B cell (primary cell): ENCODE measurements around the gene ELFN2. TPM values are rescaled to one million over a fixed set of nuclear protein-coding genes. Genes with fewer than 3 reads are reported as not detected.

ENCODE experiments used
- ATAC-seq: fragments of 200-7000 bp; cut with Tn5 transposase; one replicate; pipeline ENCODE4 v1.10.0; 2021; ENCODE audit warnings: low read depth, mild to moderate bottlenecking, moderate number of reproducible peaks, moderate library complexity
- CTCF ChIA-PET: fragments of 350-600 bp; sonication (Branson Sonifier 250); formaldehyde crosslinking; loops from one replicate; lab custom pipeline; 2021; ENCODE audit warnings: antibody characterized with exemption, inconsistent platforms; lab: Charles Lee
- POLR2A ChIA-PET: fragments of 350-600 bp; sonication (Branson Sonifier 250); formaldehyde crosslinking; loops from one replicate; lab custom pipeline; 2021; ENCODE audit warnings: antibody characterized with exemption; lab: Charles Lee
- DNase-seq: peaks from one replicate; pipeline ENCODE4 v3.0.0; 2013
- H2AFZ ChIP-seq: 2 replicates; pipeline ENCODE4 v1.6.1; 2012; ENCODE audit warnings: mild to moderate bottlenecking, low read depth, low read length; ENCODE audit not compliant: insufficient read depth, poor library complexity, severe bottlenecking
- H3K27ac ChIP-seq, 2 donors: 1 replicate in 1 of 2; 2 replicates in 1 of 2; pipeline ENCODE4 v1.5.1; 2012 to 2013; ENCODE audit warnings: low read length in 2 of 2, mild to moderate bottlenecking in 2 of 2, moderate library complexity in 1 of 2
- H3K27me3 ChIP-seq, 4 experiments: fragments of 200-600 bp in 1 of 4; sonication (generic) in 1 of 4; replicated peaks in 1 of 4; 1 replicate in 2 of 4; 2 replicates in 2 of 4; pipeline versions ENCODE4 v1.6.1 to v1.7.0; 2013 to 2016; ENCODE audit warnings: low read length in 3 of 4, mild to moderate bottlenecking in 2 of 4, mixed read lengths in 1 of 4, moderate library complexity in 1 of 4; ENCODE audit not compliant: insufficient read depth in 4 of 4, control insufficient read depth in 3 of 4; ENCODE audit errors: control extremely low read depth in 1 of 4
- H3K36me3 ChIP-seq, 2 experiments: replicated peaks in 1 of 2; 1 replicate in 1 of 2; 2 replicates in 1 of 2; pipeline versions ENCODE4 v1.6.1 to v1.7.1; 2013; ENCODE audit warnings: low read length in 1 of 2; ENCODE audit not compliant: insufficient read depth in 2 of 2, control insufficient read depth in 1 of 2; ENCODE audit errors: control extremely low read depth in 1 of 2, extremely low read depth in 1 of 2
- H3K4me1 ChIP-seq, 2 donors: fragments of 200-600 bp in 1 of 2; sonication (generic) in 1 of 2; 1 replicate in 1 of 2; 2 replicates in 1 of 2; pipeline versions ENCODE4 v1.5.1 to v1.6.1; 2013 to 2017; ENCODE audit warnings: low read length in 2 of 2; ENCODE audit not compliant: control insufficient read depth in 2 of 2, insufficient read depth in 2 of 2
- H3K4me2 ChIP-seq: replicated peaks from 2 replicates; pipeline ENCODE3; 2012; ENCODE audit warnings: mild to moderate bottlenecking, low read depth, low read length; ENCODE audit not compliant: poor library complexity, severe bottlenecking
- H3K4me3 ChIP-seq, 5 experiments: fragments of 200-600 bp in 1 of 5; sonication (generic) in 1 of 5; 1 replicate in 3 of 5; 2 replicates in 2 of 5; pipeline versions ENCODE4 v1.5.1 to v1.7.0; 2011 to 2016; ENCODE audit warnings: low read length in 4 of 5, mild to moderate bottlenecking in 4 of 5, low read depth in 2 of 5, control low read depth in 1 of 5, moderate library complexity in 1 of 5; ENCODE audit not compliant: insufficient read depth in 1 of 5; ENCODE audit errors: control extremely low read depth in 1 of 5, extremely low read depth in 1 of 5
- H3K79me2 ChIP-seq: fragments of 200-600 bp; sonication (generic); one replicate; pipeline ENCODE4 v1.6.0; 2016; ENCODE audit warnings: low read length; ENCODE audit not compliant: control insufficient read depth, insufficient read depth
- H3K9ac ChIP-seq: fragments of 200-600 bp; sonication (generic); 2 replicates; pipeline ENCODE4 v1.6.1; 2017; ENCODE audit warnings: mild to moderate bottlenecking, low read length, moderate library complexity
- H3K9me3 ChIP-seq, 3 donors: one replicate each; pipeline versions ENCODE4 v1.6.1 to v1.7.1; 2013; ENCODE audit warnings: low read length in 2 of 3; ENCODE audit not compliant: control insufficient read depth in 2 of 3, insufficient read depth in 1 of 3; ENCODE audit errors: control extremely low read depth in 1 of 3
- H4K20me1 ChIP-seq: 2 replicates; pipeline ENCODE4 v1.6.0; 2012; ENCODE audit warnings: mild to moderate bottlenecking, low read length; ENCODE audit not compliant: insufficient read depth, control insufficient read depth, poor library complexity, severe bottlenecking
- H3K27ac Mint-ChIP-seq: one replicate; pipeline ENCODE4 v1.8.0; 2021; ENCODE audit warnings: mixed read lengths
- H3K27me3 Mint-ChIP-seq: one replicate; pipeline ENCODE4 v1.8.0; 2021; ENCODE audit warnings: mixed read lengths
- H3K4me1 Mint-ChIP-seq: one replicate; pipeline ENCODE4 v1.8.0; 2021; ENCODE audit warnings: mixed read lengths
- H3K4me3 Mint-ChIP-seq: one replicate; pipeline ENCODE4 v1.8.0; 2021; ENCODE audit warnings: mixed read lengths
- H3K9me3 Mint-ChIP-seq: one replicate; pipeline ENCODE4 v1.8.0; 2022; ENCODE audit warnings: mixed read lengths; ENCODE audit not compliant: insufficient read depth
- EZH2 ChIP-seq: IDR thresholded peaks from 2 replicates; pipeline ENCODE4 v1.6.1; 2012; ENCODE audit warnings: borderline replicate concordance, low read depth, mild to moderate bottlenecking, moderate library complexity, low read length; ENCODE audit not compliant: insufficient read depth, poor library complexity, severe bottlenecking
- WGBS: methylation state at CpG from one replicate; pipeline ENCODE4 v1.1.5; 2013; ENCODE audit warnings: missing lambda C conversion rate; ENCODE audit not compliant: insufficient coverage; 5-methylcytosine and 5-hydroxymethylcytosine counted together
- intact Hi-C: fragments of 100-400 bp; cut with micrococcal nuclease; formaldehyde crosslinking; loops from one replicate; pipeline ENCODE4 v1.10.0; 2022
- polyA plus RNA-seq: library from polyadenylated mRNA; depleted of rRNA; stranded (reverse); fragments of >200 nt; gene quantifications from 2 replicates; pipeline ENCODE4 v1.2.3, GENCODE V29; 2012
- total RNA-seq, 2 donors: library from RNA; stranded (reverse); fragments of 120-200 nt in 1 of 2; gene quantifications; 1 replicate in 1 of 2; 2 replicates in 1 of 2; pipeline versions ENCODE4 v1.2.3 to v1.2.4, GENCODE V29; 2013 to 2022
- TF ChIP-seq, protein P1 (sequence below): fragments of 200-600 bp; IDR thresholded peaks from one replicate; pipeline ENCODE4 v1.8.0; 2022; ENCODE audit warnings: antibody characterized with exemption, mild to moderate bottlenecking

The ELFN2 gene
- total and polyA plus RNA-seq, 2 donors (not counting 1 experiment from before 2014, with no cell fraction given): 0.07 to 0.12 TPM

DNA sequence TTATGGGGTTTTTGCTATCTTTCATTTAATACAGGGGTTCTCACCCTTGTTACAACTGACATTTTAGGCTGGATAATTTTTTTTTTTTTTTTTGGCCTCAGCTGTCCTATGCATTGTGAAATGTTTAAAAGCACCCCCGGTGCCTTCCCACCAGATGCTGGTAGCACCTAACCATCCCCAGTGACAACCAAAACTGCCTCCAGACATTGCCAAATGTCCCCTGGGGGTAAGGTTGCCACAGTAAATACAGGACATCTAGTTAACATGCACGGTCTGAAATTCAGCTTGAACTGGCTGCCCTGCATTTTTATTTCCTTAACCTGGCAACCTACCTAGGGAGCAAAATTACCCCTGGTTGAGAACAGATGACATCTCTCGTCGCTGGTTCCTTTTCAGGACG is 72.6 kb downstream of the ELFN2 start:
- H3K9me3 Mint-ChIP-seq: no peaks in the 10 kb centered on the region
- Histone ChIP-seq H3K9ac (no peak overlapping the region), H3K27me3 (peaks cover 0 to 3% (median 0%) of the 10 kb centered on the region in 4 experiments), H3K4me2 (no peak overlapping the region), H4K20me1 (no peaks in the 10 kb centered on the region), H3K79me2 (no peaks in the 10 kb centered on the region), H3K4me1 (no peaks in the 10 kb centered on the region), H3K4me3 (no peak overlapping the region), H3K27ac (no peak overlapping the region), H2AFZ (no peak overlapping the region), H3K36me3 (no peaks in the 10 kb centered on the region), H3K9me3 (peaks cover 0 to 3% (median 0%) of the 10 kb centered on the region in 3 donors)
- no peak for TF ChIP-seq EZH2
- TF ChIP-seq, protein P1, sequence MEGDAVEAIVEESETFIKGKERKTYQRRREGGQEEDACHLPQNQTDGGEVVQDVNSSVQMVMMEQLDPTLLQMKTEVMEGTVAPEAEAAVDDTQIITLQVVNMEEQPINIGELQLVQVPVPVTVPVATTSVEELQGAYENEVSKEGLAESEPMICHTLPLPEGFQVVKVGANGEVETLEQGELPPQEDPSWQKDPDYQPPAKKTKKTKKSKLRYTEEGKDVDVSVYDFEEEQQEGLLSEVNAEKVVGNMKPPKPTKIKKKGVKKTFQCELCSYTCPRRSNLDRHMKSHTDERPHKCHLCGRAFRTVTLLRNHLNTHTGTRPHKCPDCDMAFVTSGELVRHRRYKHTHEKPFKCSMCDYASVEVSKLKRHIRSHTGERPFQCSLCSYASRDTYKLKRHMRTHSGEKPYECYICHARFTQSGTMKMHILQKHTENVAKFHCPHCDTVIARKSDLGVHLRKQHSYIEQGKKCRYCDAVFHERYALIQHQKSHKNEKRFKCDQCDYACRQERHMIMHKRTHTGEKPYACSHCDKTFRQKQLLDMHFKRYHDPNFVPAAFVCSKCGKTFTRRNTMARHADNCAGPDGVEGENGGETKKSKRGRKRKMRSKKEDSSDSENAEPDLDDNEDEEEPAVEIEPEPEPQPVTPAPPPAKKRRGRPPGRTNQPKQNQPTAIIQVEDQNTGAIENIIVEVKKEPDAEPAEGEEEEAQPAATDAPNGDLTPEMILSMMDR: no peak
- intact Hi-C loops: no loop called here
- H3K4me3 Mint-ChIP-seq: no peak overlapping the region
- ChIA-PET POLR2A (no interaction called here), CTCF (no interaction called here)
- no peak overlapping the region for H3K27ac Mint-ChIP-seq
- WGBS: 89% methylated on average over 4 of the region's 5 CpGs
- peaks cover 4% of the 10 kb centered on the region for H3K27me3 Mint-ChIP-seq
- DNase-seq (no peak), ATAC-seq (no peak)
- H3K4me1 Mint-ChIP-seq: no peaks in the 10 kb centered on the region

- Histone ChIP-seq H3K9ac (no peak overlapping the region), H3K27me3 (peaks cover 0 to 3% (median 0%) of the 10 kb centered on the region in 4 experiments), H3K9me3 (peaks cover 0 to 3% (median 0%) of the 10 kb centered on the region in 3 donors), H3K4me3 (no peak overlapping the region), H3K36me3 (no peaks in the 10 kb centered on the region), H3K4me1 (no peaks in the 10 kb centered on the region), H2AFZ (no peak overlapping the region), H3K4me2 (no peak overlapping the region), H3K27ac (no peak overlapping the region), H3K79me2 (no peaks in the 10 kb centered on the region), H4K20me1 (no peaks in the 10 kb centered on the region)
- Mint-ChIP-seq H3K4me1 (no peaks in the 10 kb centered on the region), H3K4me3 (no peak overlapping the region), H3K9me3 (no peaks in the 10 kb centered on the region), H3K27me3 (peaks cover 4% of the 10 kb centered on the region), H3K27ac (no peak overlapping the region)
- intact Hi-C loops: no loop called here
- TF ChIP-seq EZH2: no peak
- TF ChIP-seq, protein P1: no peak
- DNase-seq (no peak), ATAC-seq (no peak)
- WGBS: no CpG with 5 or more reads among the region's 4 CpGs
- ChIA-PET POLR2A (no interaction called here), CTCF (no interaction called here)
Observed at GRCh38 chr22:37354261-37354660, 73.0 kb downstream of the ELFN2 start.
